H1 (cell line): Measurements from ENCODE around the gene BAAT. TPM values are rescaled to one million over a fixed set of nuclear protein-coding genes. Genes with fewer than 3 reads are reported as not detected.

Experiments
- CTCF ChIA-PET: fragments of 300-600 bp; sonication (Branson Sonifier 250); formaldehyde crosslinking; loops from one replicate; lab custom pipeline; 2021; ENCODE audit not compliant: partially characterized antibody; lab: Charles Lee
- POLR2A ChIA-PET: fragments of 300-600 bp; sonication (Branson Sonifier 250); formaldehyde crosslinking; loops from one replicate; lab custom pipeline; 2021; ENCODE audit warnings: inconsistent platforms; ENCODE audit not compliant: partially characterized antibody; lab: Charles Lee
- DNase-seq, 2 experiments: peaks; one replicate each; pipeline versions ENCODE4 v3.0.0 to v3.0.0-alpha.2; 2010 to 2022; ENCODE audit warnings: low spot score in 2 of 2, low read depth in 1 of 2, mixed read lengths in 1 of 2
- FAIRE-seq: peaks from 2 replicates; lab custom pipeline; 2011; peaks lifted over from hg19 to GRCh38; lab: Jason Lieb, UNC
- H2AFZ ChIP-seq: 2 replicates; pipeline ENCODE4 v1.8.1; 2012; ENCODE audit warnings: low read length, inconsistent platforms
- H2AK5ac ChIP-seq: 2 replicates; pipeline ENCODE4 v1.6.1; 2013; ENCODE audit warnings: low read depth, low read length
- H2BK120ac ChIP-seq: replicated peaks from 2 replicates; pipeline ENCODE3; 2013; ENCODE audit warnings: low read depth, low read length, inconsistent platforms
- H2BK12ac ChIP-seq: 2 replicates; pipeline ENCODE4 v1.6.1; 2013; ENCODE audit warnings: low read depth, low read length
- H2BK15ac ChIP-seq: 2 replicates; pipeline ENCODE4 v1.6.1; 2013; ENCODE audit warnings: low read length
- H2BK20ac ChIP-seq: 2 replicates; pipeline ENCODE4 v1.6.1; 2013; ENCODE audit warnings: low read length
- H2BK5ac ChIP-seq: 2 replicates; pipeline ENCODE4 v1.6.1; 2013; ENCODE audit warnings: low read depth, low read length
- H3K14ac ChIP-seq: 2 replicates; pipeline ENCODE4 v1.6.1; 2013; ENCODE audit warnings: inconsistent platforms; ENCODE audit not compliant: insufficient read length
- H3K18ac ChIP-seq: 2 replicates; pipeline ENCODE4 v1.6.1; 2013; ENCODE audit warnings: low read length; ENCODE audit errors: extremely low read depth
- H3K23ac ChIP-seq: 2 replicates; pipeline ENCODE4 v1.6.1; 2013; ENCODE audit warnings: inconsistent platforms; ENCODE audit not compliant: insufficient read length
- H3K23me2 ChIP-seq: 2 replicates; pipeline ENCODE4 v1.6.1; 2013; ENCODE audit warnings: low read depth, low read length
- H3K27ac ChIP-seq: 2 replicates; pipeline ENCODE4 v1.6.1; 2011; ENCODE audit warnings: low read depth, low read length, inconsistent platforms
- H3K27me3 ChIP-seq, 4 experiments: replicated peaks in 1 of 4; 1 replicate in 1 of 4; 2 replicates in 3 of 4; pipeline versions ENCODE4 v1.6.1 to v1.8.1; 2011 to 2013; ENCODE audit warnings: low read length in 3 of 4, mild to moderate bottlenecking in 3 of 4, inconsistent platforms in 2 of 4, mixed read lengths in 2 of 4, moderate library complexity in 1 of 4; ENCODE audit not compliant: control insufficient read depth in 3 of 4, insufficient read depth in 3 of 4; ENCODE audit errors: extremely low read depth in 1 of 4
- H3K36me3 ChIP-seq, 4 experiments: 2 replicates each; pipeline versions ENCODE4 v1.6.1 to v1.8.1; 2011 to 2013; ENCODE audit warnings: mild to moderate bottlenecking in 4 of 4, low read length in 3 of 4, moderate library complexity in 2 of 4, control low read depth in 1 of 4, inconsistent platforms in 1 of 4; ENCODE audit not compliant: insufficient read depth in 4 of 4, control insufficient read depth in 2 of 4
- H3K4ac ChIP-seq: replicated peaks from 2 replicates; pipeline ENCODE3; 2013; ENCODE audit warnings: low read length, low read depth, mixed read lengths, inconsistent platforms; ENCODE audit not compliant: insufficient read length
- H3K4me1 ChIP-seq, 4 experiments: replicated peaks in 1 of 4; 1 replicate in 1 of 4; 2 replicates in 3 of 4; pipeline versions ENCODE4 v1.6.1 to v1.8.1; 2011 to 2013; ENCODE audit warnings: low read length in 3 of 4, inconsistent platforms in 2 of 4, mixed read lengths in 1 of 4; ENCODE audit not compliant: insufficient read depth in 4 of 4, control insufficient read depth in 3 of 4
- H3K4me2 ChIP-seq, 2 experiments: 2 replicates each; pipeline versions ENCODE4 v1.6.1 to v1.8.1; 2011 to 2013; ENCODE audit warnings: low read depth in 2 of 2, low read length in 2 of 2, control low read depth in 1 of 2, inconsistent platforms in 1 of 2, mild to moderate bottlenecking in 1 of 2; ENCODE audit not compliant: insufficient read depth in 1 of 2
- H3K4me3 ChIP-seq, 4 experiments: fragments of 200-600, 300-600 bp in 1 of 4; sonication (generic), shearing (Covaris generic), sonication (Bioruptor Twin) in 1 of 4; 2 replicates each; pipeline versions ENCODE4 v1.5.1 to v1.8.1; 2011 to 2016; ENCODE audit warnings: low read length in 4 of 4, low read depth in 3 of 4, control low read depth in 2 of 4, inconsistent platforms in 2 of 4, mild to moderate bottlenecking in 2 of 4, mixed read lengths in 1 of 4, moderate library complexity in 1 of 4; ENCODE audit not compliant: insufficient read depth in 2 of 4; ENCODE audit errors: extremely low read depth in 1 of 4
- H3K56ac ChIP-seq: replicated peaks from 2 replicates; pipeline ENCODE3; 2013; ENCODE audit warnings: low read depth, mild to moderate bottlenecking, mixed read lengths, low read length, inconsistent platforms; ENCODE audit not compliant: insufficient read length
- H3K79me1 ChIP-seq: 2 replicates; pipeline ENCODE4 v1.6.1; 2013; ENCODE audit warnings: low read depth, low read length, control low read depth
- H3K79me2 ChIP-seq, 2 experiments: 2 replicates each; pipeline versions ENCODE4 v1.6.1 to v1.8.1; 2012 to 2013; ENCODE audit warnings: low read length in 2 of 2, mild to moderate bottlenecking in 2 of 2, inconsistent platforms in 1 of 2; ENCODE audit not compliant: insufficient read depth in 2 of 2, control insufficient read depth in 1 of 2
- H3K9ac ChIP-seq, 4 experiments: replicated peaks in 1 of 4; 1 replicate in 1 of 4; 2 replicates in 3 of 4; pipeline versions ENCODE4 v1.6.1 to v1.8.1; 2011 to 2013; ENCODE audit warnings: low read depth in 3 of 4, low read length in 3 of 4, control low read depth in 2 of 4, mild to moderate bottlenecking in 2 of 4, moderate library complexity in 2 of 4, inconsistent platforms in 1 of 4; ENCODE audit errors: extremely low read depth in 1 of 4
- H3K9me3 ChIP-seq, 2 experiments: 2 replicates each; pipeline versions ENCODE4 v1.6.1 to v1.8.1; 2012 to 2013; ENCODE audit warnings: mild to moderate bottlenecking in 2 of 2, moderate library complexity in 2 of 2, control low read depth in 1 of 2, inconsistent platforms in 1 of 2, low read depth in 1 of 2, low read length in 1 of 2, mixed read lengths in 1 of 2; ENCODE audit not compliant: insufficient read depth in 2 of 2
- H4K20me1 ChIP-seq, 2 experiments: replicated peaks in 1 of 2; 2 replicates each; pipeline versions ENCODE3 to v1.8.1; 2011 to 2013; ENCODE audit warnings: inconsistent platforms in 2 of 2, low read length in 2 of 2, mild to moderate bottlenecking in 1 of 2; ENCODE audit not compliant: insufficient read depth in 2 of 2, control insufficient read depth in 1 of 2
- H4K5ac ChIP-seq: 2 replicates; pipeline ENCODE4 v1.6.1; 2013; ENCODE audit warnings: low read length, low read depth, mixed read lengths, inconsistent platforms; ENCODE audit not compliant: insufficient read length
- H4K8ac ChIP-seq: 2 replicates; pipeline ENCODE4 v1.8.0; 2013; ENCODE audit warnings: mild to moderate bottlenecking, moderate library complexity, low read length, inconsistent platforms; ENCODE audit not compliant: insufficient read depth; ENCODE audit errors: extremely low read depth
- H4K91ac ChIP-seq: replicated peaks from 2 replicates; pipeline ENCODE3; 2013; ENCODE audit warnings: low read length, mixed read lengths, inconsistent platforms; ENCODE audit not compliant: insufficient read length
- JUND ChIP-seq: IDR thresholded peaks from 2 replicates; pipeline ENCODE4 v1.6.1; 2011; ENCODE audit warnings: mild to moderate bottlenecking, improper control_type of control experiment, low read length
- MAFK ChIP-seq: IDR thresholded peaks from 2 replicates; pipeline ENCODE4 v1.6.1; 2012; ENCODE audit warnings: low read depth, mild to moderate bottlenecking, improper control_type of control experiment, low read length
- MAX ChIP-seq: IDR thresholded peaks from 2 replicates; pipeline ENCODE4 v1.6.1; 2012; ENCODE audit warnings: inconsistent platforms
- SIRT6 ChIP-seq: IDR thresholded peaks from one replicate; pipeline ENCODE4 v1.7.1; 2012; ENCODE audit warnings: low read length, inconsistent platforms
- SP2 ChIP-seq: IDR thresholded peaks from 2 replicates; pipeline ENCODE4 v1.6.1; 2012; ENCODE audit warnings: mild to moderate bottlenecking, low read length, inconsistent platforms
- TBP ChIP-seq: IDR thresholded peaks from 2 replicates; pipeline ENCODE4 v1.6.1; 2011; ENCODE audit warnings: low read depth, low read length, improper control_type of control experiment
- polyA plus RNA-seq, 7 experiments: library from polyadenylated mRNA; depleted of rRNA in 3 of 7; stranded (reverse) in 5 of 7; unstranded in 2 of 7; fragments of >200 nt in 5 of 7; fragments of 200-250 nt in 2 of 7; gene quantifications; 1 replicate in 5 of 7; 2 replicates in 1 of 7; 4 replicates in 1 of 7; pipeline versions ENCODE4 v1.2.1 to v1.2.3, GENCODE V29; 2011 to 2013; ENCODE audit warnings: missing spikeins in 2 of 7, mixed read lengths in 2 of 7
- total RNA-seq: library from RNA; stranded (reverse); fragmentation: NEBNext Ultra II Directional; extraction: Animal tissue kit (Norgen Biotek cat#: 25700); gene quantifications from 2 replicates; pipeline ENCODE4 v1.2.1, GENCODE V29; 2021

BAAT gene
- total and polyA plus RNA-seq, 2 of the 8 experiments (the other 6 are each of a cell fraction or from before 2014, with no cell fraction given): 0.09 to 0.17 TPM

- TF ChIP-seq MAX (no peak), TBP (no peak), JUND (no peak), SIRT6 (no peak), SP2 (no peak), MAFK (no peak)
- H3K79me1 ChIP-seq: no peaks in the 10 kb centered on the region
- H2AK5ac ChIP-seq: no peak overlapping the region
- no peak overlapping the region for H3K4ac ChIP-seq
- DNase-seq: no peak
- no peak overlapping the region for H3K4me3 ChIP-seq
- no peaks in the 10 kb centered on the region for H3K27me3 ChIP-seq
- no peak overlapping the region for H4K5ac ChIP-seq
- no peak overlapping the region for H3K18ac ChIP-seq
- no peak overlapping the region for H3K14ac ChIP-seq
- no peaks in the 10 kb centered on the region for H3K9me3 ChIP-seq
- H3K9ac ChIP-seq: no peak overlapping the region
- no peak overlapping the region for H3K27ac ChIP-seq
- H2AFZ ChIP-seq: no peak overlapping the region
- no peak overlapping the region for H3K23ac ChIP-seq
- H4K8ac ChIP-seq: no peak overlapping the region
- H3K56ac ChIP-seq: no peak overlapping the region
- H4K20me1 ChIP-seq: no peaks in the 10 kb centered on the region
- H3K4me1 ChIP-seq: no peaks in the 10 kb centered on the region
- no peak overlapping the region for H3K4me2 ChIP-seq
- H4K91ac ChIP-seq: no peak overlapping the region
- ChIA-PET CTCF (interaction anchor here (0.6 kb wide), 1 partner anchor 951 kb away, joined by 3 read pairs; no protein-coding TSS in a partner anchor), POLR2A (no interaction called here)
- no peak overlapping the region for H2BK20ac ChIP-seq
- no peak overlapping the region for H2BK12ac ChIP-seq
- H3K79me2 ChIP-seq: no peaks in the 10 kb centered on the region
- H2BK5ac ChIP-seq: no peak overlapping the region
- FAIRE-seq: no peak
- no peaks in the 10 kb centered on the region for H3K36me3 ChIP-seq
- no peak overlapping the region for H2BK15ac ChIP-seq
- no peak overlapping the region for H2BK120ac ChIP-seq
- no peaks in the 10 kb centered on the region for H3K23me2 ChIP-seq
These were observed 19.6 kb downstream of the BAAT start for GRCh38 chr9:101365181-101365580.
